Retinal pigment epithelial cell (primary cell): ENCODE data around the gene PASK.

Experiments used
- DNase-seq: peaks from one replicate; pipeline ENCODE4 v3.0.0-alpha.2; 2010; ENCODE audit warnings: low read depth
- H3K4me3 ChIP-seq: 2 replicates; pipeline ENCODE4 v1.5.1; 2011; ENCODE audit warnings: mild to moderate bottlenecking, low read length, control low read depth, moderate library complexity
- TF ChIP-seq, protein P1 (sequence below): conservative IDR thresholded peaks from 2 replicates; pipeline ENCODE4 v1.5.1; 2011; ENCODE audit warnings: low read depth, low read length, control low read depth, inconsistent platforms

Gene PASK

DNA sequence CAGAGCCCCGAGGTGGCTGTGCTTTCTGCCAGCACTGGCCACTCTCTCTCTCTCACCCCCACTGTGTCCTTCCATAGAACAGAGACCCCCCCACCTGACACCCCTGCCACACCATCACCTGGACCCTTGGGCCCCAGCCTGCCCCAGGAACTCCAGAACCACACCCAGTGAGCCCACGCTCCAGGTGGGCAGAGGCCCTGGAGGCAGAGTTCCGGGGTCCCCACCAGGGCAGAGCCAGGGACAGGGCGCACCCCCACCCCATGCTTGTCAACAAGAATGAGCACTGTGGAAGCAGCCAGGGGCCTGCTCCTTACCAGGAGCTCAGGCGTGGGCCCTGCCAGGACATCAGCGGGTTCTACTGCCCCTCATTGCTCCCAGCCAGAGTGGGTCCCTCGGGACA lies 14.6 kb downstream of the PASK start:
- TF ChIP-seq, protein P1, sequence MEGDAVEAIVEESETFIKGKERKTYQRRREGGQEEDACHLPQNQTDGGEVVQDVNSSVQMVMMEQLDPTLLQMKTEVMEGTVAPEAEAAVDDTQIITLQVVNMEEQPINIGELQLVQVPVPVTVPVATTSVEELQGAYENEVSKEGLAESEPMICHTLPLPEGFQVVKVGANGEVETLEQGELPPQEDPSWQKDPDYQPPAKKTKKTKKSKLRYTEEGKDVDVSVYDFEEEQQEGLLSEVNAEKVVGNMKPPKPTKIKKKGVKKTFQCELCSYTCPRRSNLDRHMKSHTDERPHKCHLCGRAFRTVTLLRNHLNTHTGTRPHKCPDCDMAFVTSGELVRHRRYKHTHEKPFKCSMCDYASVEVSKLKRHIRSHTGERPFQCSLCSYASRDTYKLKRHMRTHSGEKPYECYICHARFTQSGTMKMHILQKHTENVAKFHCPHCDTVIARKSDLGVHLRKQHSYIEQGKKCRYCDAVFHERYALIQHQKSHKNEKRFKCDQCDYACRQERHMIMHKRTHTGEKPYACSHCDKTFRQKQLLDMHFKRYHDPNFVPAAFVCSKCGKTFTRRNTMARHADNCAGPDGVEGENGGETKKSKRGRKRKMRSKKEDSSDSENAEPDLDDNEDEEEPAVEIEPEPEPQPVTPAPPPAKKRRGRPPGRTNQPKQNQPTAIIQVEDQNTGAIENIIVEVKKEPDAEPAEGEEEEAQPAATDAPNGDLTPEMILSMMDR: no peak
- no peak overlapping the region for H3K4me3 ChIP-seq
- no peak for DNase-seq

DNA sequence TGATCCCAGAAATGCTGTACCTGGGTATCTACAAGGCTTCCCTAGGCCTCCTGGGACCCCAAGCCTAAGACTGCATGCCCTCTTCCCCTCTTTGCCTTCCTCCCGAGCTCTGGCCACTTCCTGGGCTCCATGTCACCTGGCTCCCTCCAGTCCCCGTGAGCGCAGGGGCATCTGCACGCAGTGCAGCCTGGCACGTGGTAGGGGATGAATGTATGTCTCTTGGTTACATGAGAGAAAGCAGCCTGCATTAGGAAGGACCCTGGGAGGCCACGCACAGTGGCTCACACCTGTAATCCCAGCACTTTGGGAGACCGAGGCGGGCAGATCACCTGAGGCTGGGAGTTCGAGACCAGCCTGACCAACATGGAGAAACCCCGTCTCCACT lies 15.8 kb downstream of the PASK start:
- no peak for DNase-seq
- TF ChIP-seq, protein P1: no peak
- H3K4me3 ChIP-seq: no peak overlapping the region

DNA sequence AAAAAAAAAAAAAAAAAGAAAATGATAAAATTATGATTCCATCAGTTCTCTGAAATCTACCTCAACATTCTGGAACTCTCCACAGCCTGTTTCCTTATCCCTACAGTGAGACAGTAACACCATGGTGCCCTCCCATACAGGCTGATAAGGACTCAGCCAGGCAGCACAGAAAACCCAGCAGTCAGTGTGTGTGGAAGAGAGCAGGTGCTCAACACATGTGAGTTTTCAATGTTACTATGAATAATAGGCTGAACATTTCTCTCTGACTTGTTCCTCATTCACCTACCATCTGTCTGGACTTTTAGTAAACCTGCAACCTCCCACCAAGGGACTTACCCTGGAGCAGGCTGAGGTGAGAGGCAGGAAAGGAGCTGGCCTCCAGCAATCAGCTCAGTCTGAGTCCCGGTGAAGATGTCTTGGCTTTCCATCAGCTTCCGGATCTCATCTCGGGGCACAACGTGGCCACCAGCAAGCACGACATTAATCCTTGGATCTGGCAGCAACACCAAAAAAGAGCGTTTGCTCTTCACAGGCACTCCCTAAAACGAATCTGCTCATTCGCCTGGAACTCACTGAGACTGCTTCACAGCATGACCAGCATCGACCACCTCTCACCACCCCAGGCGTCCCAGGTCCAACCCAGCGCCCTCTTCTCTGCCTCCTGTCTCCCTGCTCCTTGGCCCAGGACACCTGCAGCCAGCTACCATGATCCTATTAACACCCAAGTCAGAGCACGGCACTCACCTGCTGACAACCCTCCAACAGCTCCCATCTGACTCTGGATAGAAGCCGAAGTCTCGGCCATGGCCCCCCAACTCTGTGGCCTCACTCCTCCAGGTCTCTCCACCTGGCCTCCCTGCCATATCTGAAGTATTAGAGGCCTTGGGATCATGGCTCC lies 16.5 kb downstream of the PASK start:
- TF ChIP-seq, protein P1: no peak
- DNase-seq: no peak

DNA sequence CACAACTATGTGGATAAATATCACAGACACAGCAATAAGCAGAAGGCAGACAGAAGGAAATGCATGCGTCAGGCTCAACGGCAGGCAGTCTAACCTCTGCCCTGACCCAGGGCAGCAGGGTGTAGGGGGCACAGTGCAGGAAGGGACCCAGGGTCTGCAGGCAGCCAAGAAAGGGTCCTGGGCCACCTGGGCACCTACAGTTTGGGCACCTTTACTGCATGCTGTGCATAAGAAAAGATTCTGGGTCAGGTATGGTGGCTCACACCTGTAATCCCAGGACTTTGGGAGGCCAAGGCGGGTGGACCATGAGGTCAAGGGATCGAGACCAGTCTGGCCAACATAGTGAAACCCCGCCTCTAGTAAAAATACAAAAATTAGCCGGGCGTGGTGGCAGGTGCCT lies 17.7 kb downstream of the PASK start:
- no peak overlapping the region for H3K4me3 ChIP-seq
- DNase-seq: no peak
- TF ChIP-seq, protein P1: no peak

More for the DNA sequence above, 16.5 kb downstream of the PASK start:
- no peak overlapping the region for H3K4me3 ChIP-seq

DNA sequence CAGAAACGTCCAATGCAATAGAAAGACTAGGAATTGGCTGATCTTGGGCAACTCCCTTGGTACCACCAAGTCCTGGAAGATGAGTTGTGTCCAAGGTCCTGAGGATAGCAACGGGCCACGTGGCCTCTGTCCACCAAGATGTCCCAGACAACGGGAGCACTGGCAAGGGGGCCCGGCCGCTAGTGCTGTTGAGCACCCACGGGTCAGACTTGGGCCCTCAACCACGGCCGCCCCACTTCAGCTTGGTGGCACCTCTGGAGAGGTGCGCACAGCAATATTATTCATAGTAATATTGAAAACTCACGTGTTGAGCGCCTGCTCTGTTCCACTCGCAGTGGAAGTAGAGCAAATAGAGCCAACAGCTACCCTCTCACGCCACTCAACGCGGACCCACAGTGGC lies 19.0 kb downstream of the PASK start:
- DNase-seq: no peak

DNA sequence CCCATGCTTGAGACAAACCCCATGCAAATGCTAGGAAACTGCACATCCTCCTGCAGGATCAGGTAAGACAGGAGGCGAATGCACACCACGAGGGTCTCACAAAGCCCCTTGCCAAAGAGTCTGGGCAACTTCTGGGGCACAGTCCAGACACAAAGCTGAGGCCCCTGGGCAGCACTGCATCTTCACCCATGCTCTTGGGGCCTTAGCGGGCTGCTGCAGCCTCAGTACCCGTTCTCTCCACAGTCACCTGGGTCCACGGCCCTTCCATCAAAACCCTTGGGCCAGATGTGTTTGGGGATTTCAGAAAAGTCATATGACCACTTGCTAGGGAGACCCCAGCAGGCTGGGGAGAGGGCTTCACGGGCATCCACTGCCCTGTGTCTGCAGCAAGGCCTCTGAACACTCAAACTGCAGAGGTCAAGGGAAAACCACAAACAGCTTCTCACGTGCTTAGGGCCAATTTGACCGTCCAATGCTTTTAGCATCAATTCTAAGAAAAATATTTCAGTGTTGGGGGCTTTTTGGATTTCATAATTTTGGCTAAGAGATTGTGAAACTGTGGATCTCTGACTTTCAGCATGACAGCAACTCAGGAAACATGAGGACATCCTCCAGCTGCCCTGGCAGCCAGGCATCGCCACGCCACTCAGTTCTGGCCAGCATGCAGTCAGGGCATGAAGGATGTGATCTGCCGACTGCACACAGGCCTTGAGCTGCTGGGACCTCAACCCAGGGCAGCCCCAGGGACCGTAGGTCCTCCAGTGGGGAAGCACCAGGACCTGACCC lies 20.0 kb downstream of the PASK start:
- no peak overlapping the region for H3K4me3 ChIP-seq
- no peak for DNase-seq
- TF ChIP-seq, protein P1: no peak

More for the DNA sequence above, 19.0 kb downstream of the PASK start:
- TF ChIP-seq, protein P1: no peak
- H3K4me3 ChIP-seq: no peak overlapping the region
